GM12878 (cell line): Measurements from ENCODE around the gene RREB1.

Source experiments
- CBX5 ChIP-seq: sonication (generic); IDR thresholded peaks from 2 replicates; pipeline ENCODE4 v1.6.1; 2016; ENCODE audit warnings: low read depth, moderate library complexity, mild to moderate bottlenecking, inconsistent platforms
- HDGF ChIP-seq: fragments of 450-650 bp; IDR thresholded peaks from 2 replicates; pipeline ENCODE4 v1.6.1; 2016; ENCODE audit warnings: antibody characterized with exemption
- SMC3 ChIP-seq: IDR thresholded peaks from 2 replicates; pipeline ENCODE4 v1.6.1; 2011; ENCODE audit warnings: low read length, improper control_type of control experiment, borderline replicate concordance
- SREBF2 ChIP-seq: IDR thresholded peaks from 2 replicates; pipeline ENCODE4 v1.6.1; 2012; ENCODE audit warnings: mild to moderate bottlenecking, low read length
- YY1 ChIP-seq: IDR thresholded peaks from 2 replicates; pipeline ENCODE4 v1.6.1; 2011; ENCODE audit warnings: low read depth, mild to moderate bottlenecking, low read length
- TF ChIP-seq, protein P1 (sequence below): IDR thresholded peaks from 2 replicates; pipeline ENCODE4 v1.6.1; 2012; ENCODE audit warnings: low read length, inconsistent platforms

DNA sequence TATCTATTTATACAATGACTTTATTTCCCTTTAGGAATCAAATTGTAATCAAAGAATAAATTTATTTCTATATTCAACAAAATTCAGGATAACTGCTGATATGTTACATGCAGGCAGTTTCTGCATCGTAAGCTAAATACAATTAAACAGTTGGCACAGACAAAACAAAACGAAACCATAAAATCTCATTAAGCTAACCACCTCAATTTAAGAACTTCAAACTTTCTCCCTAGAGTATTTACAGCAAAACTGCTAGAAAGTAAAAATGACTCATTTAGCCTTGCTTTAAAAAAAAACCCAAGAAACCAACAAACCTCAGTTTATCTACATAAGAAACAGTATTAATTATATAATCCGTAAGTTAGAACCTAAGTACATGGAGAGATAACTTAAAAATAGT, 188.2 kb downstream of the RREB1 start:
- no peak for TF ChIP-seq HDGF
- TF ChIP-seq YY1: no peak
- TF ChIP-seq, protein P1, sequence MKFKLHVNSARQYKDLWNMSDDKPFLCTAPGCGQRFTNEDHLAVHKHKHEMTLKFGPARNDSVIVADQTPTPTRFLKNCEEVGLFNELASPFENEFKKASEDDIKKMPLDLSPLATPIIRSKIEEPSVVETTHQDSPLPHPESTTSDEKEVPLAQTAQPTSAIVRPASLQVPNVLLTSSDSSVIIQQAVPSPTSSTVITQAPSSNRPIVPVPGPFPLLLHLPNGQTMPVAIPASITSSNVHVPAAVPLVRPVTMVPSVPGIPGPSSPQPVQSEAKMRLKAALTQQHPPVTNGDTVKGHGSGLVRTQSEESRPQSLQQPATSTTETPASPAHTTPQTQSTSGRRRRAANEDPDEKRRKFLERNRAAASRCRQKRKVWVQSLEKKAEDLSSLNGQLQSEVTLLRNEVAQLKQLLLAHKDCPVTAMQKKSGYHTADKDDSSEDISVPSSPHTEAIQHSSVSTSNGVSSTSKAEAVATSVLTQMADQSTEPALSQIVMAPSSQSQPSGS: no peak
- no peak for TF ChIP-seq CBX5
- no peak for TF ChIP-seq SREBF2
- no peak for TF ChIP-seq SMC3
